ENCODE results near the gene NKX6-2. TPM values are rescaled to one million over a fixed set of nuclear protein-coding genes. Genes with fewer than 3 reads are reported as not detected.
"Not testable (repeated sequence)": the region's sequence is repeated elsewhere in the genome, so short reads cannot be mapped to it uniquely, and the experiment has no call there.

The NKX6-2 gene
- total RNA-seq, 1 experiment from 2014 or later, result not detected

DNA sequence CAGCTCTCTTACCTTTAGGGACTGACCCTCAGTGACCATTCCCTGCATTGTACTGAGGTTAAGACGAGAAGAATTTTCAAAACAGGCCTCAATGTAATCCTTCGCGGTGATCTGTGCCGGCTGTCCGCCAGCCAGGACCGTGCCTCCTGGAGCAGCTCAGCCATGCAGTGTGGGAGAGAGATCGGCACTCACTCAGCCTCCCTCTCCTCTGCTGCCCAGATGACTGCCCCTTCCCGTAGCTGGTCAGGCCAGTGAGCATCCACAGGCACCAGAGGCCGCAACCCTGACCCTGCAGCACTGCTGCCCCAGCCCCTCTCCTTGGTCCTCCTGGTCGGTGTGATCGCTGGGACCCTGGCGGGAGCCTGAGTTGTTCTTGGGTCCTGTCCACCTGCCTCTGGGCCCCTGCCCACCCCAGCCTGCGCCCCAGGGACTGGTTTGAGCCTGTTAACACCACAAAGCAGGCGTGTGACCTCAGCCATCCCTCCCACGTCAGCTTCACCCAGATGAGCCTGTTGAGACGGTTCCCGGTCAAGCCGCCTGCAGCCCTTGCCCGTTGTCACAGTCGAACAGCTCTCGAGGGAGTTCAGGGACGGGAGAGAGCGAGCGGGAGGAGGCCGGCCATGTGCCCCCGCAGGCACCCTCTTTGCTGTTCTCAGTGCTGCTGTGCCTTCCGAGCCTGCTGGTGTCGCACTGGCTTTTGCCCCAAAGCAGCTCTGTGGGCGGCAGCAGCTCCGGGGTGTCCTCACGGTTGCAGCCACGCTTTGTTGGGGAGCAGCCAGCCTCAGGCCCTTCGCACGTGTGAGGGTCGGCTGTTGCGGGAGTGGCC lies 37.2 kb downstream of the NKX6-2 start:
- DNase-seq (ENCODE audit: low read depth), result no peak
- in situ Hi-C loops (cut with HindIII; ENCODE audit: low pct_unique_long_range_greater_than_20kb, low sequenced_read_pairs), result no loop called here

DNA sequence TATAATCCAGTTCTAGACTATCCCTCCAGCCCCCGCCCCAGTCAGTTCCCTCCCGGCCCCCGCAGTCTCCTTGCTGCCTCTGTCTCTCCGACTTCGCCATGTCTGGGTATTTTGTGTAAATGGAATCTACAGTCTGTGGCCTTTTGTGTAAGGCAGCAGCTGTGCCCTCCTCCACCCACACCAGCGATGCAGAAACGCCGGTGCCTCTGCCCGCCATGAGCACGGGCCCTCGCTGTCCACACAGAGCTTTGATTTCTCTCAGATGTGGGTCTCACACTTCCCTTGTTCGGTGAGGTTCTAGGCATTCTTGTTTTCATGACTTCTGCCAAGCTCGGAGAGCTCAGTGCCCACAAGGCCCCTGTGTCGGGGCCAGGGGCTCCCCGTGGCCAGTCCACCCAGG lies 37.8 kb downstream of the NKX6-2 start:
- no peak for DNase-seq (ENCODE audit: low read depth)
- in situ Hi-C loops (cut with HindIII; ENCODE audit: low pct_unique_long_range_greater_than_20kb, low sequenced_read_pairs), result no loop called here

DNA sequence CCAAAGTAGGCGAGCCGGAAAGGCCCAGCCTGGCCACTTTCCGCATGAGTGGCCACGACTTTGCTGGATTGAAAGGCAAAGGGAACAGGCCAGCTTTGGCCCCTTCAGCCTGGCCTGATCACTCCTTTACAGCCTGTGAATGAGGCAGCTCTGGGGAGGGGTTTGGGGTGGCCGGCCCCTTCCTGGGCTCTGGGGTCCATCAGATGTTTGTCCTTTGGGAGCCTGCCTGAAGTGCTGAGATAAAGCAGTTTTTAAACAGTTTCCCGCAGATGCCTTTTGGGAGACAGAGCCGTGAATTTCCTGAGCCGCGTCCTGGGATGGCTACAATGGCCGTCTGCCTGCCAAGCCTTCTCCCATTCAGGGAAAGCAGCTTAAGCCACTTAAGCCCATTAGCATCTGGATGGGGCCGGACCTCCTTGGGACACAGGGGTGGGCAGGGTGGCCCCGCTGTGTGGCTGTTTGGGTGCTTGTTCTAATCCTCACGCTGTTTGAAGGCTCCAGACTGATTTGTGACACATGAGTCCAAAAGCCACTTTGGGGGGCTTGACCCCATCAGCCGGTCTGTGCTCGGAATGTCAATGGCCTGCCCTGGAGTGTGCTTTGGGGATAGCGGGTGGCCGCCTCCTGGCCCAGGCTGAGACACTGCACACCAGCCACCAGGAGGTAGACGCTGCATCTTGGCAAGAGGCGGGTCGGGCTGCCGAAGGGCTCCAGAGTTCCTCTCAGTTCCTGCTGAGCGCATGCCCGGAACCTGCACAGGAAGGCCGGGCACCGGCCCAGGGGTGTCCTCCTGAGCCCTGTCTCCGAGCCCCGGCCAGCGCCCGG lies 38.9 kb downstream of the NKX6-2 start:
- no peak for DNase-seq (ENCODE audit: low read depth)
- in situ Hi-C loops (cut with HindIII; ENCODE audit: low pct_unique_long_range_greater_than_20kb, low sequenced_read_pairs), result no loop called here

DNA sequence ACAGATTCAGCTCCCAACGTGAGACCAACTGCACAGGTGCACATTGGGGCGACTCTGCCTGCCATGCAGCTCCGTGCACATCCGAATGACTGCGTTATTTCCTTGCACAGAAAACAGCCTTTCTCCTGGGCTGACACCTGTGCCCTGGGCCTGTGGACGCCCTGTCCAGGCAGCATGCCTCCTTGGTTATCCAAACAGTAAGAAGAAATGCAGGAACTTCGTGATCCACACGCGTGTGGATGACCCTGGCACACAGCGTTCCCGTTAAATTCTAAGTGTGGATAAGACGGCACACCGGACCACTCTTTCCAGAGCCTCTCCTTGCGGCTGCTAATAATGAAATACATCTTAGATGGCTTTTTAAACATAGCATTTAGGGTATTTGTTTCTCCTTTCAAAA lies 39.6 kb downstream of the NKX6-2 start:
- DNase-seq (ENCODE audit: low read depth), result no peak
- in situ Hi-C loops (cut with HindIII; ENCODE audit: low pct_unique_long_range_greater_than_20kb, low sequenced_read_pairs), result no loop called here

DNA sequence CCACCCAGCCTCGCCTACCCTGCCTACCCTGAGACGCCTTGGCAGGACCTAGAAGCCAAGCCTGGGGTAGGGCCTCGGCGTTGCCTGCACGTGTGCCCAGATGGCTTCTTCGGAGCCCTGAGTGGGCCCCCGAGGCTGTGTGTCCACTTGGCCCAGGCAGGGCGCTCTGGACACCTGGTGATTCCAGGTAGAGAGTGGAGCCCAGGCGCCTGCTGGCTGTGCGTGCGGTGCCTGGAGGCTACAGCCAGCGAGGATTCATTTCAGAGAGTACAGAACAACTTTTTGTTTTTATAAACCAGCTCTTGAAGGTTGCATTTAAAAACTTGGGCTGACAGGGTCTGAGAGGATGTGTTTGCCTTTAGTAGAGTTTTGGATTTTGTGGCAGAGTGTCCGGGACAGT lies 40.0 kb downstream of the NKX6-2 start:
- in situ Hi-C loops (cut with HindIII; ENCODE audit: low pct_unique_long_range_greater_than_20kb, low sequenced_read_pairs), result no loop called here
- no peak for DNase-seq (ENCODE audit: low read depth)

DNA sequence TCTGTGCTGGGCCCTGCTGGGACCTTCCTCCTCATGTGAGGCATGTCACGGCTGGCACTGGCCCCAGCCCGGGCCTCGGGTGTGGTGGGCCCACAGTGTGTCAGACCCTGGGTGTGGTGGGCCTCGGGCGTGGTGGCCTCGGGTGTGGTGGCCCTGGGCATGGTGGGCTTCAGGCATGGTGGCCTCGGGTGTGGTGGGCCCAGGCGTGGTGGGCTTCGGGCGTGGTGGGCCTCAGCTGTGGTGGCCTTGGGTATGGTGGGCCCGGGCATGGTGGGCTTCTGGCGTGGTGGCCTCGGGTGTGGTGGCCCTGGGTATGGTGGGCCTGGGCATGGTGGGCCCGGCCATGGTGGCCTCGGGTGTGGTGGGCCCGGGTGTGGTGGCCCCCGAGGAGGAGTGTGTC lies 40.4 kb downstream of the NKX6-2 start:
- DNase-seq (ENCODE audit: low read depth), result no peak
- in situ Hi-C loops (cut with HindIII; ENCODE audit: low pct_unique_long_range_greater_than_20kb, low sequenced_read_pairs), result no loop called here

DNA sequence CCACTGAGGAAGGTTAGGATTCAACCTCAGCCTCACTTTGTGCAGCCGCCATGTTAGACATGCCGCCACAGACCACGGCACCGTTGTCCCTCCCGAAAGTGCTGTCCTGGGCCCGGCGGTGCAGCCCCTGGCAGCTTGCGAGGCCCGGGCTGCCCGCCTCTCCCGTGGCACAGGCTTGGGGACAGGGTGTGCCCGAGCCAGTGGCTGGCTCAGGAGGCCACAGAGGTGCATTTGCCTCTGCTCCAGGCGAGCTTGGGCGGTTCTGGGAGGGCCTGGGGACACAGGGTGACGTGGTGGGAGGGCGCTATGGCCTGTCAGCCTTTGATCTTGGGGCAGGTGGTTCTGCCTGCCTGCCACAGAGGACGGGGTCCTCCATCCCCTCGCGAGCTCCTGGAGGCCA lies 41.1 kb downstream of the NKX6-2 start:
- in situ Hi-C loops (cut with HindIII; ENCODE audit: low pct_unique_long_range_greater_than_20kb, low sequenced_read_pairs), result no loop called here
- DNase-seq (ENCODE audit: low read depth), result no peak

DNA sequence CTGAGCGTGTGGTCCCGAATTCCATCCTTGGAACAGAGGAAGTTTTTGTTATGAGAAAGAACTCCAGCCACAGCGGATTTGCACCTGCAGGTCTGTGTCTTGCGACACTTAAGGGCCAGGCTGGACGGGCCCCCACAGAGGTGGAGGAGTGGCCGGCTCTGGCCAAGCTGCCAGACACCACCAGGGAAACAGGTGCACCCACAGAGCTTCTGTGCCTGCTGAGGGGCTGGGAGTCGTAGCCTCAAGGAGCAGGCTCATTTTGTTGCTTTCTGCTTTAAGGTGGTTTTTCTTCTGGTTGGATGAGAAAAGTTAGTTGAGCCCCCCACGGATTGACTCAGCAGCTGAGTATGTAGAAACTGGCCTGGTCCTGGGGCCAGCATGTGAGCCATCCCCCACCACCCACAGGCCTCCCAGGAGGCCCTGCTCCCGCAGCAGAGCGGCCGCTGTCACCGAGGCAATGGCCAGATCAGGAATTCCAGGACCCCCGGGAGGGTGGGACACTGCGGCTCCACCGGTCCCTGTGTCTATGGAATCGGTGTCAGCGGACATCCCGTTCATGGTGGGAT lies 41.9 kb downstream of the NKX6-2 start:
- in situ Hi-C loops (cut with HindIII; ENCODE audit: low pct_unique_long_range_greater_than_20kb, low sequenced_read_pairs), result no loop called here
- no peak for DNase-seq (ENCODE audit: low read depth)

DNA sequence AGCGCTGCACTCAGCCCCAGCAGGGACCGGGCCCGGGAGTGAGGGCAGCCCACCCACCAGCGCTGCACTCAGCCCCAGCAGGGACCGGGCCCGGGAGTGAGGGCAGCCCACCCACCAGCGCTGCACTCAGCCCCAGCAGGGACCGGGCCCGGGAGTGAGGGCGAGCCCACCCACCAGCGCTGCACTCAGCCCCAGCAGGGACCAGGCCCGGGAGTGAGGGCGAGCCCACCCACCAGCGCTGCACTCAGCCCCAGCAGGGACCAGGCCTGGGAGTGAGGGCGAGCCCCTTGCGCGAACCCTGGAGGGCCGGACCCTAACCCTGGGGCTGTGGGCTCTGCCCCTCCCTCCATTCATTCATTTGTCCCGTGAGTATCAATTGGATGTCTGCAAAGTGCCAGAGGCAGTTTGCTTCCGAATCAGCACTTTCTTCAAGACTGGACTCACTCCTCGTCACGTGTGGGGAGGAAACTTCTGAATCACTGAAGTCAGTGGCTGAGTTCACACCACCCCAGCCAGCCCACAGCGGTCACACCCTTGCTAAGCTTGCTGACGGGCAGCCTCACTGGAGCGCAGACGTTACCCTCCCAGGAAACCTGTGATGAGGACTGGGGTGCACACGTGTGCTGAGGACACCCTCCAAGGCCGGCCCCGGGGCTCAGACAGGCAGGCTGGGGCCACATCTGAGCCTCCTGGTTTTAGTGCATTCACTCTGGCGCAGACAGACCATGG lies 42.6 kb downstream of the NKX6-2 start:
- in situ Hi-C loops (cut with HindIII; ENCODE audit: low pct_unique_long_range_greater_than_20kb, low sequenced_read_pairs); DNase-seq (ENCODE audit: low read depth): not testable (repeated sequence)

DNA sequence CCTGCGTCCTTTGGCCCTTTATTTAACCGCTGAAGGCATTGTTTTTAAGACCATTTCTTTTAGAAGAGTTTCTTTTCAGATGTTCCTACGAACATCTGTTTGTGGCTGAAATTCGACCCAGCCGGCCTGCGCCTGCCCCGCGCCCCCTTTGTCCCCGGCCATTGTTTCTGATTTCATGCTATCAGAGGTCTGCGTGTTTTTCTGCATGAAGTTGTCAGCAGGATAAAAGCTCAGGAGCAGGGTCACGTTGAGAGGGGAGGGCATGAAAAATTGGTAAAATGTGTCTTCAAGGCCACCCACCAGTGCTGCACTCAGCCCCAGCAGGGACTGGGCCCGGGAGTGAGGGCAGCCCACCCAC lies 43.1 kb downstream of the NKX6-2 start:
- in situ Hi-C loops (cut with HindIII; ENCODE audit: low pct_unique_long_range_greater_than_20kb, low sequenced_read_pairs), result no loop called here
- DNase-seq (ENCODE audit: low read depth), result no peak

DNA sequence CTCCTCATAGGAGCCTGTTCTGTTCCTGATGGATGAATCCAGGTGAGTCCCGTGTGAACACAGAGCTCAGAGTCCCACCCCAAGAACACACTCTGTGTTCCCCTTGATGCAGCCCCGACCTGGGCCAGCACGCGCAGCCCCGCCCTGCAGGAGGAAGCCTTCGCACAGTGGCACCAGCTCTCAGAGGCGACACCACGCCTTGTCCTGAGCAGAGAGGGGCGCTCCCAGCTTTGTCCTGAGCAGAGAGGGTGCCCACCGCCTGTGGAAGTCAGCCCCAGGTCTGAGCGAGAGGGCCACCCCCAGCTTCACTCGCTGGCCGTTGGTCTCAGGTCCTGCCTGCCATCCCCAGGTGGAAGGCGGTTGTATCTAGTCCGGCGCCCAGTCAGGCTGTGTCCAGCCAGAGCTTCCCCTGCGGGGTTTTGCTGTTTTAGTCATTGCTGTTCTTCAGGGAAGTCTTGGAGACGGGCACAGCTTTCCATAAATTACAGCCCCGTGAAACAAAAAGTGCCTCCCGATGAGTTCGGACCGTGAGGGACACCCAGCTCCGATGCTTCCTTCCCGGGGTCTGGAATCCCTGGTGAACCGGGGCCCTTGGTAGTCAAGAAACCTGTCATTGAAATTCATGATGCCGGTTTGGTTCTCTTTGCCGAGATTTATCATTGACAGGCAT lies 43.6 kb downstream of the NKX6-2 start:
- DNase-seq (ENCODE audit: low read depth), result no peak
- in situ Hi-C loops (cut with HindIII; ENCODE audit: low pct_unique_long_range_greater_than_20kb, low sequenced_read_pairs), result no loop called here

DNA sequence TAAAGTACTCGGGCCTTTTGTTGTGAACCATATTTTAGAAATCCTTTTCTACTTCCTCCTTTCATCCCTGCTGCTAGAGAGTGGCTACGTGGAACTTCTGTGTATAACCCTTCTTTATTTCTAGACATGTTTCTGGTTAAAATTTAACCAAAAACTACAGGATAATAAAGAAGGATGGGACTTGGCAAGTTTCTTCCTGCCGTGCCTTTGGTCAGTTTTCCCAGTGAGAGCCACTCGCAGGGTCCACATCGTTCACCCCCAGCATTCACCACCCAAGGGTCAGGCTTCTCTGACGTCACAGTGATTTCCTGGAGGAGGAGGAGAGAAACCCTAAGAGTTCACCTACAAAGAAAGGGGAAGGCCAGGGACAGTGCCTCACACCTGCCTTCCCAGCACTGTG lies 45.4 kb downstream of the NKX6-2 start:
- in situ Hi-C loops (cut with HindIII; ENCODE audit: low pct_unique_long_range_greater_than_20kb, low sequenced_read_pairs), result no loop called here
- DNase-seq (ENCODE audit: low read depth), result peak; percentile 27

DNA sequence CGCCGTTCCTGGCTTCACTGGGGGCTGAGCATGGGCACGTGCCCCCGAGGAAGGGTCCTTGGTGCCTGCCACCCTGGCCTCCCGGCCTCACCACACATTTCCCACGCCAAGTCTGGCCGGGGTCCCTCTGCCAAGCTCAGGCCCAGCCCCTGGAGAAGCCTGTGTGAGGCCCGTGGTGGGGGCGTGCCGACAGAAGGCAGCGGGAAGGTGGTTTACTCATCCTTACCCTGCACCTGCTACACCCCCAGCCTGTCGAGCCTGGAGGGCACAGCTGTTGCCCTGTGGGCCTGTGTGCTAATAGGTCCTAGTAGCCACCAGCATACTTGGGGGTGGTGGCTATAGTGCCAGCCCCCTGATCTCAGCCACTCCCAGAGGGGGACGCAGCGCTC lies 46.7 kb downstream of the NKX6-2 start:
- DNase-seq (ENCODE audit: low read depth), result no peak
- in situ Hi-C loops (cut with HindIII; ENCODE audit: low pct_unique_long_range_greater_than_20kb, low sequenced_read_pairs), result no loop called here

DNA sequence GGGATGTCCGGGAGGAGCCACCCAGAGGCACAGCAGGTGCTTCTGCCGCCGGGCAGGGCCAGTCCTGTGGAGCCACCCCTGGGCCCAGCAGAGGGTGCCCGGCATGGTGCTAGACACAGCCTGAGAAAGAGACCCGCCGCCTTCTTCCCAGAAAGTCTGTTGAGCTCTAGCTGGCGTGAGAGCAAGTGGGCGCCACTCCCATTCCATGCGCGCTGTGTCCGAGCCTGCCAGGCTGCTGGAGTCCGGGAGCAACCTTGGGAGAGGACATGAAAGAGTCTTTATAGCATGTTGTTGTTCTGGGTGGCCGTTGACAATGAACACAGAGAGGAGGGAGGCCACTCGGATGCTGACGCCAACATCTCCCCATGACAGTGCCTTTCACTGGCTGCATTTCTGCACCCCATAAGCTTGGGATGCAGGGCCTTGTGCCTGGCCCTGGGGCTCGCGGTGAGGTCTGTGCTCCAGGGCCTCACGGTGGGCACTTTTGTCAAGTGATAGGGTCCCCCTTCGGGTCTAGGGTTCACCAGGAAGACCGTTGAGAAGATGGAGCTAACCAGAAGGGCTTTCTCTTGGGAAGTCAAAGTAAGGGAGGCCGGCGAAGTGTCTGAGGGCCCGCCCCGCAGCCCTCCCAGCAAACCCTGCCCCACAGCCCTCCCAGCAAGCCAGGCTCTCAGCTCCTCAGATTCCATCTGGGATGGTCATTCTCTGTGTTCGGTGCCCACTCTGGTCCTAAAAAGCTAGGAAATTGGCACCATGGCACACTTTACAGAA lies 47.3 kb downstream of the NKX6-2 start:
- in situ Hi-C loops (cut with HindIII; ENCODE audit: low pct_unique_long_range_greater_than_20kb, low sequenced_read_pairs), result no loop called here
- no peak for DNase-seq (ENCODE audit: low read depth)

DNA sequence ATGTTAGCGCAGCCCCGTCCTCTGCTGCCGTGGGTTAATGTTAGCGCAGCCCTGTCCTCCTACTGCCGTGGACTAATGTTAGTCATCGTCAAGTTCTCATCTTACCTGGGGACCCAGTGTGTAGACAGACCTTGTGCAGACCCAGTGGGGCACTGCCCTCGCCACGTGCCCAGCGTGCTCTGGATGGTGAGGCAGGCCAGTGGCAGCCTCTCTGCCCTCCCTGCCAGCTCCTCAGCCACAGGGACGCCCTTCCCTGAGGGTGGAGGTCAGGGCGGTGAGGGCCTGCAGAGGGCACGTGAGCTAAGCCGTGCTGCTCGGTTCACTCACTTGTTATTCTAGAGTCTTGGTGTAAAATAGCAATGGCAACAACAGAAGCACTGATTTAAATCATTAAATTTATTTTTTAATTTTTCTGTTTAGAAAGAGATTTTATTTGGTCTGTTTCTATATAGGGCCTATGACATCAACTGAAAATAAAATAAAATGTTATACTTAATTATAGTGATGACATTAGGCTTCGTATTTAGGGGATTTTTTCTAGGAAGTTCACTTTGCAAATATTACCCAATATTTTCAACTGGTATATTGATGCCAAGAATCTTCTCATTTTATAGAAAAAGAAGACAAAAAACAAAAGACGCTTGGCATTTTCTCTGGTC lies 48.4 kb downstream of the NKX6-2 start:
- no peak for DNase-seq (ENCODE audit: low read depth)
- in situ Hi-C loops (cut with HindIII; ENCODE audit: low pct_unique_long_range_greater_than_20kb, low sequenced_read_pairs), result no loop called here

DNA sequence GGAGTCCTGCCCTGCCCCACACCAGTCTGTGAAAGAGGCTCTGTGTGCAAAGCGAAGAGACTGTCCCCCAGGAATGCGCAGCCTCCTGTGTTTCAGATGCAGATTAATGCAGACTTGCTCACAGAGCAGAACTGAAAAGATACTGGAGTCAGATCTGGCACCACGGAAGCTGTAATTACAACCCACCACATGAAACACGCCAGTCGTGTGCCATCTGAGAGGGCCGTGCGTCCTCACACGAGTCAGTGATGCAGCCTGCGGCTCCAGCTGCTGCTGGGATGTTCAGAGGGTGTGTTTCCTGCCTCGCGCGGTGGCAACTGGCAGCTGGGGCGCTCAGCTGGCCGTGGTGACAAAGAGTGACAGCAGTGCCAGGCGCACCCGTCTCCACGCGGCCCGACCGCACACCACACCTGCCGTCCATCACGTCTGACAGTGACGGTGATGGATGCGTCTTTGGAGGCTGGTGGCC lies 50.0 kb downstream of the NKX6-2 start:
- DNase-seq (ENCODE audit: low read depth), result no peak
- in situ Hi-C loops (cut with HindIII; ENCODE audit: low pct_unique_long_range_greater_than_20kb, low sequenced_read_pairs), result no loop called here

DNA sequence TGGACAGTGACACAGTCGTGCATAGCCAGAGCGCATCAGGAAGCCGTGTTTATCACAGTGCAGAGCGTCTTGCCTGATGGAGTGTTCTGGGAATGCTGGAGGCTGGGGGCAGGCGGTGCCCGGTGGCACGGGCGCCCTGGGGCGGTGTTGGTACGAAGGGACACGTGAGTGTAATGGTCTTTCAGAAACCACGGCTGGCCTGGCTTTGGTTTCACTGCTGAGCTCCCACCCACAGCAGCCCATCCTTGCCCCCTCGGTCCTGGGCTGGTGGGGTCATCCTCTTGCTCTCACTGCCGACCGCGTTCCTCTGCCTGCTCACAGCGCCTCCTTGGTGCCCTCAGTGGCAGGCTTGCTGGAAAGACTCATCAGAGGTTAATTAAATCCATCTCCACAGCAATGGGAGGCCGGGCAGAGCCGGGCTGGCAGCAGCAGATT lies 50.6 kb downstream of the NKX6-2 start:
- in situ Hi-C loops (cut with HindIII; ENCODE audit: low pct_unique_long_range_greater_than_20kb, low sequenced_read_pairs), result no loop called here
- DNase-seq (ENCODE audit: low read depth), result no peak

All from Caki2 (cell line).